Colonic mucosa (tissue), 4 donors: ENCODE data around the gene IFRD1. TPM values are rescaled to one million over a fixed set of nuclear protein-coding genes. Genes with fewer than 3 reads are reported as not detected.

Experiments used
- DNase-seq: peaks from one replicate; pipeline ENCODE4 v3.0.0-alpha.2; 2020
- H3K27ac ChIP-seq: fragments of 200-600 bp; one replicate; pipeline ENCODE4 v1.8.0; 2021
- H3K27me3 ChIP-seq: fragments of 200-600 bp; one replicate; pipeline ENCODE4 v1.8.0; 2021
- H3K36me3 ChIP-seq: fragments of 200-600 bp; one replicate; pipeline ENCODE4 v1.8.0; 2021
- H3K4me1 ChIP-seq: fragments of 200-600 bp; one replicate; pipeline ENCODE4 v1.8.0; 2021; ENCODE audit warnings: mild to moderate bottlenecking
- H3K4me3 ChIP-seq: fragments of 200-600 bp; one replicate; pipeline ENCODE4 v1.8.0; 2021
- H3K9ac ChIP-seq, 2 donors: one replicate each; pipeline ENCODE4 v1.7.0; 2013; ENCODE audit warnings: control low read depth in 2 of 2, low read depth in 2 of 2, low read length in 2 of 2
- H3K9me3 ChIP-seq: fragments of 200-600 bp; one replicate; pipeline ENCODE4 v1.8.0; 2021
- intact Hi-C: fragments of 100-400 bp; cut with DNase I; formaldehyde crosslinking; loops from one replicate; pipeline ENCODE4 v1.14.1; 2022
- total RNA-seq, 2 donors: library from RNA; stranded (reverse); fragmentation: NEBNext Ultra II Directional in 1 of 2; extraction: Animal tissue kit (Norgen Biotek cat#: 25700) in 1 of 2; gene quantifications; one replicate each; pipeline ENCODE4 v1.2.1, GENCODE V29; 2021
- TF ChIP-seq, protein P1 (sequence below): fragments of 200-600 bp; IDR thresholded peaks from one replicate; pipeline ENCODE4 v1.8.0; 2022; ENCODE audit warnings: antibody characterized with exemption, mild to moderate bottlenecking
- donor health status: healthy.
- donor health status: DM: no; HTN: no; CAD: no.
- donor health status: DM: no; HTN: no; CAD: no.

Gene IFRD1
- total RNA-seq, 2 donors from 2014 or later = 35.9 to 41.0 TPM

DNA sequence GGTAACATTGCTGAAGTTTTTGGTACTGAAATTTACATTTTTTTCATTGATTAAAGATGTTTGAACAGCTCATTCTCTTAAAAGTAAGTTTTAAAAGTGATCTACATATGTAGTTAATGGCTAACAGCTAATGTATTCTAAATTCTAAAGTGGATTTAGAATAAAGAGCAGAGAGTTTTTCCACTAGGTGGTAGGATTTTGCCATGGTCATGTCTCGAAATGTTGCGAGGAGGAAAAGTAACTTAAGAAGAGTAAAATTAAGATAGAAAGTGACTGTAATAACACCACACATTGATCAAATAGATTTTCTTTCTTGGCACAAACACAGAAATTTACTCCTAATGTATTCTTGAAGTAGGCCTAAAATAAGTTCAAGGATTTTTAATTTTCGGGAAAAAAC is 50.4 kb downstream of the IFRD1 start:
- H3K27me3 ChIP-seq = no peaks in the 10 kb centered on the region
- no peak for DNase-seq
- H3K4me1 ChIP-seq = no peaks in the 10 kb centered on the region
- no peaks in the 10 kb centered on the region for H3K36me3 ChIP-seq
- TF ChIP-seq, protein P1, sequence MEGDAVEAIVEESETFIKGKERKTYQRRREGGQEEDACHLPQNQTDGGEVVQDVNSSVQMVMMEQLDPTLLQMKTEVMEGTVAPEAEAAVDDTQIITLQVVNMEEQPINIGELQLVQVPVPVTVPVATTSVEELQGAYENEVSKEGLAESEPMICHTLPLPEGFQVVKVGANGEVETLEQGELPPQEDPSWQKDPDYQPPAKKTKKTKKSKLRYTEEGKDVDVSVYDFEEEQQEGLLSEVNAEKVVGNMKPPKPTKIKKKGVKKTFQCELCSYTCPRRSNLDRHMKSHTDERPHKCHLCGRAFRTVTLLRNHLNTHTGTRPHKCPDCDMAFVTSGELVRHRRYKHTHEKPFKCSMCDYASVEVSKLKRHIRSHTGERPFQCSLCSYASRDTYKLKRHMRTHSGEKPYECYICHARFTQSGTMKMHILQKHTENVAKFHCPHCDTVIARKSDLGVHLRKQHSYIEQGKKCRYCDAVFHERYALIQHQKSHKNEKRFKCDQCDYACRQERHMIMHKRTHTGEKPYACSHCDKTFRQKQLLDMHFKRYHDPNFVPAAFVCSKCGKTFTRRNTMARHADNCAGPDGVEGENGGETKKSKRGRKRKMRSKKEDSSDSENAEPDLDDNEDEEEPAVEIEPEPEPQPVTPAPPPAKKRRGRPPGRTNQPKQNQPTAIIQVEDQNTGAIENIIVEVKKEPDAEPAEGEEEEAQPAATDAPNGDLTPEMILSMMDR = no peak
- H3K4me3 ChIP-seq = no peak overlapping the region
- H3K27ac ChIP-seq = no peak overlapping the region
- intact Hi-C loops = no loop called here
- H3K9ac ChIP-seq = no peak overlapping the region
- H3K9me3 ChIP-seq = no peaks in the 10 kb centered on the region

DNA sequence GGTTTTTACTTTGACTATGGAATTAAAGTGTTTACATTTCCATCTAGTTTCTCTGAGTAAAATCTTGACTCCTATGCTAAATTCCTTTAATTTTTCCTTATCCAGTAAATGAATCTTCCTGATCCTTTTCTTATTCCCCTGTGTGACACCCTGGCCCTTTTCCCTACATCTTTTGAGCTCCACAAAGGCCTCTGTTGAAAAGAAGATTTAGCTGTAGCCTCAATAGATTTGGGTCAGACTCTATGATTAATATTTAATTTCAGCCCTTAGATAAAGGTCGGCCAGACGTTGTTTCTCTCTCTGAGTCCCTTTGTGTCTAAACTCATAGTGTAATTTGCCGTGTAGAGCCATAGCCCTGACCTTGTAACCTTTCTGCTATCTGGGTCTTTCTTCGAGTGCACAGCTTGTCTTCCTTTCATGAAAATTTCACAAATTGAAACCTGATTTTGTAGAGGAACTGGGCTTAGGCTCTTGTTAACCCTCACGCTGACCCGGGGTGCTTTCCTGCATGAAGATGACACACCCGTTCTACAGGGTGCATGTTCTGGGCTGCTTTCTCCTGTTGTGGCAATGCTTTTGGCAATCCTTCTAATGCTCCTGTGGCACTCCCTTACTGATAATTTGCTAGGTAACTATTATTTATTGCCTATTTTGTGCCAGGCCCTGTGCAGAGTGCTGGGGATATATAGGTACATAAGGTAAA is 51.7 kb downstream of the IFRD1 start:
- Histone ChIP-seq H3K9ac (no peak overlapping the region), H3K27ac (no peak overlapping the region), H3K9me3 (no peaks in the 10 kb centered on the region), H3K36me3 (no peaks in the 10 kb centered on the region), H3K27me3 (no peaks in the 10 kb centered on the region), H3K4me3 (no peak overlapping the region), H3K4me1 (no peaks in the 10 kb centered on the region)
- TF ChIP-seq, protein P1 = no peak
- intact Hi-C loops = no loop called here
- DNase-seq = no peak

GRCh38 chr7:112502700-112503099 is 52.4 kb downstream of the IFRD1 start:
- intact Hi-C loops = no loop called here
- H3K36me3 ChIP-seq = no peaks in the 10 kb centered on the region
- TF ChIP-seq, protein P1 = no peak
- H3K27ac ChIP-seq = no peak overlapping the region
- no peak overlapping the region for H3K9ac ChIP-seq
- no peak overlapping the region for H3K4me3 ChIP-seq
- DNase-seq = no peak
- no peaks in the 10 kb centered on the region for H3K27me3 ChIP-seq
- no peaks in the 10 kb centered on the region for H3K4me1 ChIP-seq
- no peaks in the 10 kb centered on the region for H3K9me3 ChIP-seq

DNA sequence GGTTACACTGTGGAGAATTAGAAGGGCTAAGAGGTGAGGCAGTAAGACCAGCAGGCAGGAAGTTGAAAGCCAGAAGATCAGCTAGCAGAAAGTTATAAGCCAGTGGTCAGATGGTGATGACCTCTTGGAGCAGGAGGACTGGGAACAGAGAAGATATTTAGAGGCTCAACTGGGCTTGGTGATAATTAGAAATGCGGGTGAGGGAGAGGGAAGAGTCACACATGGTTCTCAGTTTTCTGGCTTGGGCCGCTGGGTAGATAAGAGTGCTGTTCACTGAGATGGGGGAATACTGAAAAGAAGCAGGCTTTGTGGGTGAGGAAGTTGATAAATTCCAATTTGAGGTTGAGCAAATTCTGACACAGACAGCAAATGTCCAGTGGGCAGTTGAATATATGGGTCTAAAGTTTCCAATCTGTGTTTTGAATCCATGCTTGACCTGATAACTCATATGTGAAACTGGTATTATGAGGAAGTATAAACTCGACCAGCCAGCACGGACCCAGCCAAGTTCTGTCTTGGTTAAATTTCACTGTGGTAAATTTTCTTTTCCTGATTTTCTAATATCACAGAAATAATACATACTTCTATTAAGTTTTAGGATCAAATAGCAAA is 53.2 kb downstream of the IFRD1 start:
- intact Hi-C loops = no loop called here

DNA sequence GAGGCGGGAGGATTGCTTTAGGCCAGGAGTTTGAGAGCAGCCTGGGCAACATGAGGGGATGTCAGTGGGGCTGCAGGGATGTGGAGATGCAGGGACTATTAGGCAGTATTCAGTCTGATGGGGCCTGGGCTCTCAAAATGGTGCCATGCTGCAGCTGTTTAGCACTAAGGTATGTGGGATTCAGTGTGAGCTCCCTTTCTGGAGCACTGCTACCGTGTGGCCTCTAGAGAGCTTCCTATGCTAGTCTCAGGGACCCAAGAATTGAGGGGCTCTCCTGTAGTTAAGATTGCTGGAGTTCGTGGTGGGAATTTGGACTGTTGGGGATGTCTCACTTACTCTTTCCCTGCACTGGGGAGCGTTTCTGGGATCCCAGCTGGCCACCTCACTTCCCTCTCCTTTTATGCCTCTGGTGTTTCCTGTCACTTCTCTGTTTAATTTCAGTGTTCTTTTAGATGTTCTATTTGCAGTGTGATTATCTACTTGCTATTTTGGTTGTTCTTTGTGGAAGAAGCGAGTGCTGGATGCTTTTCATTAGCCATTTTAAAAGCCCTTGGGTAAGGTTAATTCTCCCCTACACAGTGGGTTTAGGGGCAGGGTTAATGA is 53.9 kb downstream of the IFRD1 start:
- no peaks in the 10 kb centered on the region for H3K36me3 ChIP-seq
- H3K4me1 ChIP-seq = no peaks in the 10 kb centered on the region
- no peaks in the 10 kb centered on the region for H3K9me3 ChIP-seq
- intact Hi-C loops = no loop called here
- no peaks in the 10 kb centered on the region for H3K27me3 ChIP-seq
- TF ChIP-seq, protein P1 = no peak
- no peak overlapping the region for H3K4me3 ChIP-seq
- H3K9ac ChIP-seq = no peak overlapping the region
- no peak for DNase-seq
- no peak overlapping the region for H3K27ac ChIP-seq

More for the DNA sequence above, 53.2 kb downstream of the IFRD1 start:
- no peaks in the 10 kb centered on the region for H3K4me1 ChIP-seq
- no peaks in the 10 kb centered on the region for H3K9me3 ChIP-seq
- TF ChIP-seq, protein P1 = no peak
- no peak for DNase-seq
- H3K27me3 ChIP-seq = no peaks in the 10 kb centered on the region
- H3K36me3 ChIP-seq = no peaks in the 10 kb centered on the region
- H3K27ac ChIP-seq = no peak overlapping the region
- no peak overlapping the region for H3K4me3 ChIP-seq
- no peak overlapping the region for H3K9ac ChIP-seq
